ENCODE measurements around the gene RNF130.
A peak's percentile ranks its signal among the peaks of the same experiment; 100 is the strongest.

RNF130 gene

GRCh38 chr5:180072256-180072548 lies 643 bp upstream of the RNF130 start:
- DNase-seq (ENCODE audit: low read depth), result no peak
- no peak overlapping the region for H3K4me3 ChIP-seq (ENCODE audit: control insufficient read depth, low read depth, low read length)
- no peak for TF ChIP-seq CTCF (conservative IDR thresholded peaks at IDR 0.05; ENCODE audit: control insufficient read depth, insufficient read depth, low read depth, low read length)

GRCh38 chr5:180070756-180071530 lies 616 bp downstream of the RNF130 start:
- H3K4me3 ChIP-seq (ENCODE audit: control insufficient read depth, low read depth, low read length), result peak overlapping the region; percentile 70
- DNase-seq (ENCODE audit: low read depth), result peak; percentile 53
- no peak for TF ChIP-seq CTCF (conservative IDR thresholded peaks at IDR 0.05; ENCODE audit: control insufficient read depth, insufficient read depth, low read depth, low read length)

GRCh38 chr5:180069589-180070247 lies 1.8 kb downstream of the RNF130 start:
- DNase-seq (ENCODE audit: low read depth), result no peak
- no peak overlapping the region for H3K4me3 ChIP-seq (ENCODE audit: control insufficient read depth, low read depth, low read length)
- no peak for TF ChIP-seq CTCF (conservative IDR thresholded peaks at IDR 0.05; ENCODE audit: control insufficient read depth, insufficient read depth, low read depth, low read length)

- no peak overlapping the region for H3K4me3 ChIP-seq (ENCODE audit: control insufficient read depth, low read depth, low read length)
- no peak for DNase-seq (ENCODE audit: low read depth)
- no peak for TF ChIP-seq CTCF (conservative IDR thresholded peaks at IDR 0.05; ENCODE audit: control insufficient read depth, insufficient read depth, low read depth, low read length)
These were observed 3.0 kb downstream of the RNF130 start for GRCh38 chr5:180068519-180069090.

GRCh38 chr5:180067986-180068385 lies 3.6 kb downstream of the RNF130 start:
- no peak for DNase-seq (ENCODE audit: low read depth)
- no peak for TF ChIP-seq CTCF (conservative IDR thresholded peaks at IDR 0.05; ENCODE audit: control insufficient read depth, insufficient read depth, low read depth, low read length)

GRCh38 chr5:180060192-180060591 lies 11.4 kb downstream of the RNF130 start:
- no peak overlapping the region for H3K4me3 ChIP-seq (ENCODE audit: control insufficient read depth, low read depth, low read length)
- no peak for DNase-seq (ENCODE audit: low read depth)
- no peak for TF ChIP-seq CTCF (conservative IDR thresholded peaks at IDR 0.05; ENCODE audit: control insufficient read depth, insufficient read depth, low read depth, low read length)

More at GRCh38 chr5:180067986-180068385, 3.6 kb downstream of the RNF130 start:
- H3K4me3 ChIP-seq (ENCODE audit: control insufficient read depth, low read depth, low read length), result no peak overlapping the region

Measured in fibroblast of mammary gland (primary cell).